ENCODE results near the gene DENND5B.
"Not testable (repeated sequence)": the region's sequence is repeated elsewhere in the genome, so short reads cannot be mapped to it uniquely, and the experiment has no call there.

Gene DENND5B

DNA sequence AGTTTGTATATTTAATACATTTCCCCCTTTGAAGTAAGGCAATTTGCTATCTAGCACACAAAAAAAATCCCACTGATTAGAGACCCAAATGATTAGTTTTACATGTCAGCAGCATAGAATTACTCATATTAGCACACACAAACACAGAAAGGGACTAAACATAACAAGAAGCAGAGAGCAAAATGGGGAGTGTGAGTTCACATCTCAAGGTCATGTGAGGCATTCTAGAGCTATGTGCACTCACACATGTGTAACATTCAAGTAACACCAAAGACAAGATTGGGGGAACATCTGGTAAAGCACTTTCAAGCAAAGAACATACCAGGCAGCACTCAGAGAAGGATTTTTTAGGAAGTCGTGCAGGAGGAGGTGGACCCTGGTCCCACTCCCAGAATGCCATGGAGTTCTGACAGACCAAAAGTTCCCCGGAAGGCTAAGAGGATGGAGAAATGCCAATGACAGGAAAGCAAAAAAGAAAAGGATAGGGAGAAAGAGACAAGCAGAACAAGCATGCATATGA lies 159.2 kb downstream of the DENND5B start:
- Mint-ChIP-seq H3K4me1 (no peaks in the 10 kb centered on the region), H3K27ac (no peak overlapping the region), H3K36me3 (no peaks in the 10 kb centered on the region), H3K27me3 (peaks cover 4% of the 10 kb centered on the region), H3K4me3 (no peak overlapping the region), H3K9me3 (no peaks in the 10 kb centered on the region)

DNA sequence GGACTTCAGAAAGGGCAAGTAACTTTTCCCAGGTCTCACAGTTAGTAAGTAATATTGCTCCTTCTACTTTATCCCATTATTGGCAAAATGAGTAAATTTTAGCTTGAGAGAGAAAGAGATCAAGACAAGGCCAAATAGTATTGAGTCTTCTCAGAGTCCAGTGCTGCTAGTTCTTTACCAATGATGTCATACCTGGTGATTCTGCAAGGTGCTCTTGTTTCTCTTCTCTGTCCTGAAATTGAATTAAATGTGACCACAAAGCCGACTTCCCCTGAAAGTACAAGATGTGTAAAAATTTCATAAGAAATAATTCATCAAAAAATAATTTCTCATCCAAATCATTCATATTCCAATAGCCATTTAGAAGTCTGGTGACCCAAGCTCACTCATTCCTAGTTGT lies 167.5 kb downstream of the DENND5B start:
- no peaks in the 10 kb centered on the region for H3K9me3 Mint-ChIP-seq
- no peaks in the 10 kb centered on the region for H3K36me3 Mint-ChIP-seq
- no peak overlapping the region for H3K27ac Mint-ChIP-seq
- H3K4me3 Mint-ChIP-seq, result no peak overlapping the region
- H3K27me3 Mint-ChIP-seq, result no peaks in the 10 kb centered on the region
- H3K4me1 Mint-ChIP-seq, result no peaks in the 10 kb centered on the region

DNA sequence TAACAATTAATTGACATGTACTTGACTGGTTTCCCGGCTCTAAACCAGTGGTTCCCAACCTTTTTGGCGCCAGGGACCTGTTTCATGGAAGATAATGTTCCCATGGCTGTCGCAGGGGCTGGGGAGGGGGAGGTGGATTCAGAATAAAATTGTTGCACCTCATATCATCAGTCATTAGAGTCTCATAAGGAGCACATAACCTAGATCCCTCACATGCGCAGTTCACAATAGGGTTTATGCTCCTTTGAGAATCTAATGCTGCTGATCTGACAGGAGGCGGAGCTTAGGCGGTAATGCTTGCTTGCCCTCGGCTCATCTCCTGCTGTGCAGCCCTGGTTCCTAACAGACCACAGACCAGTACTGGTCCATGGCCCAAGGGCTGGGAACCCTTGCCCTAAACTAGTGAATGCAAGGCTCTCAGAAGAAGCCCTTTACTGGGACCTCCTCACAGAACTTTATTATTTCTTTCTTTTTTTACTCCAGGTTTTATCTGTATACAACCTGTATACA lies 178.6 kb downstream of the DENND5B start:
- no peaks in the 10 kb centered on the region for H3K9me3 Mint-ChIP-seq
- no peaks in the 10 kb centered on the region for H3K4me1 Mint-ChIP-seq
- H3K27me3 Mint-ChIP-seq, result no peaks in the 10 kb centered on the region
- no peak overlapping the region for H3K4me3 Mint-ChIP-seq
- H3K36me3 Mint-ChIP-seq, result no peaks in the 10 kb centered on the region
- H3K27ac Mint-ChIP-seq, result no peak overlapping the region

DNA sequence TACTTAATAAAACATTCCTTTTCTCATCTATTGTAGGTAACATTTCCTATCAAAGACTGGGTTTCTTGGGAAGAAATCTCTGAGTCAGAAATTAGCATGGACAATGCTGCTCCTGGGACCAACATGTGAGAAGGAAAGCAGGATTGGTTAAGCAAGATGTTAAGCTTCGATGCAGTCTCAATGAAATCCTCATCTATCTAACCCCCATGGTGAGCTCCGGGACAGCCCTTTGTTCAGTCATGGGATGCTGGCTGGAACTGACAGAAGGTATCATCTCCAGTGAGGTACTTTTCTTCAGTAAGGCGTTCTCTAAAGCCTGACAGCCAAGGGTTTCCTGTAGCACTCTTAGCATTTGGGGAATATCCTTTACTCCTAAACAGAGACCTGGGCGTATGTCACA lies 182.2 kb downstream of the DENND5B start:
- H3K9me3 Mint-ChIP-seq, result no peaks in the 10 kb centered on the region
- no peaks in the 10 kb centered on the region for H3K27me3 Mint-ChIP-seq
- no peaks in the 10 kb centered on the region for H3K4me1 Mint-ChIP-seq
- no peaks in the 10 kb centered on the region for H3K36me3 Mint-ChIP-seq
- no peak overlapping the region for H3K27ac Mint-ChIP-seq
- no peak overlapping the region for H3K4me3 Mint-ChIP-seq

DNA sequence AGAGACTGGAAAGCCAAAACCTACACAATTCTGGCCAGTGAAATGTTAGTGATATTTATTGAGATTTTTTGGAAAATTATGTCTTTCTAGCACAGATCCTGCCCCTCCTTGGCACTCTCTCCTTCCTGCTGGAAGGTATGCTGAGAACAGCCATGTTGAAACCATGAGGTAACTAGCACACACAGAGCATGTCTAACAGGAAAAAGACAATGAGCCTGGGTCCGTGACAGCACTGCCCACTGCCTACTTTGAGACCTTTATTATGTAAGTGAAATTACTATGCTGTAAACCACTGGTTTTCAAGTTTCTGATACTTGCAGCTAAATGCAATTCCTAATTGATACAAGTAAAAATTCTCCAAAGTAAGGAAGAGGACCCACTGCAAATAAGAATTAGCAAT lies 183.4 kb downstream of the DENND5B start:
- Mint-ChIP-seq H3K4me1 (no peaks in the 10 kb centered on the region), H3K36me3 (no peaks in the 10 kb centered on the region), H3K27ac (no peak overlapping the region), H3K9me3 (no peaks in the 10 kb centered on the region), H3K4me3 (no peak overlapping the region), H3K27me3 (no peaks in the 10 kb centered on the region)

DNA sequence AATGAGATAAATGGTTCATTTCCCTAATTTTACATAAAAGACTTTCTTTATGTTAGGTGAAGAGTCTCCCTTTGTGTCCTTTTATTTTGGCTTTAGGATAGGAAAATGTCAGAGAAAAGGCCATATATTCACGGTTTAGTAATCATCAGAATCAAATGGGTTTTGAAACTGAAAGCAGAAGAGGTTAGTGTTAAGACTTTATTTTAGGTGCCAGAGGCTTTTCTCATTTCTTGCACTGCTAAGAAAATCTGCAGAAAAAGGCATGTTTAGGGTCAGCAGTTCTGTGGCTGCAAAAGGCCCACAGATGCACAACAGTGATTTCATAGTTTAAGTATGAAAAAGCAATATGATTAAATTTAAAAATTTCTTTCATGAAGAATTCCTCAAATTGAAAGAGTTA lies 184.6 kb downstream of the DENND5B start:
- Mint-ChIP-seq H3K4me3 (no peak overlapping the region), H3K36me3 (no peaks in the 10 kb centered on the region), H3K4me1 (no peaks in the 10 kb centered on the region), H3K27me3 (no peaks in the 10 kb centered on the region), H3K27ac (no peak overlapping the region), H3K9me3 (no peaks in the 10 kb centered on the region)

DNA sequence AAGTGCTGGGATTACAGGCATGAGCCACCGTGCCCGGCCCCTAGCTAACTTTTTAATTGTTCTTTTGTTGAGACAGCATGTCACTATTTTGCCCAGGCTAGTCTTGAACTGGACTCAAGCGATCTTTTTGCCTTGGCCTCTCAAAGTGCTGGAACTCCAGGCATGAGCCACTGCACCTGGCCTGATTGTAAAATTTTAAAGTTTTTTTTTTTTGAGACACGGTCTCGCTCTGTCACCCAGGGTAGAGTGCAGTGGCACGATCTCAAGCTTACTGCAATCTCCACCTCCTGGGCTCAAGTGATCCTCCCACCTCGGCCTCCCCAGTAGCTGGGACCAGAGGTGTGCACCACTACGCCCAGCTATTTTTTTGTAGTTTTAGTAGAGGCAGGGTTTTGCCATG lies 185.9 kb downstream of the DENND5B start:
- no peaks in the 10 kb centered on the region for H3K9me3 Mint-ChIP-seq
- no peaks in the 10 kb centered on the region for H3K27me3 Mint-ChIP-seq
- H3K4me3 Mint-ChIP-seq, result no peak overlapping the region
- H3K27ac Mint-ChIP-seq, result no peak overlapping the region
- H3K36me3 Mint-ChIP-seq, result no peaks in the 10 kb centered on the region
- no peaks in the 10 kb centered on the region for H3K4me1 Mint-ChIP-seq

DNA sequence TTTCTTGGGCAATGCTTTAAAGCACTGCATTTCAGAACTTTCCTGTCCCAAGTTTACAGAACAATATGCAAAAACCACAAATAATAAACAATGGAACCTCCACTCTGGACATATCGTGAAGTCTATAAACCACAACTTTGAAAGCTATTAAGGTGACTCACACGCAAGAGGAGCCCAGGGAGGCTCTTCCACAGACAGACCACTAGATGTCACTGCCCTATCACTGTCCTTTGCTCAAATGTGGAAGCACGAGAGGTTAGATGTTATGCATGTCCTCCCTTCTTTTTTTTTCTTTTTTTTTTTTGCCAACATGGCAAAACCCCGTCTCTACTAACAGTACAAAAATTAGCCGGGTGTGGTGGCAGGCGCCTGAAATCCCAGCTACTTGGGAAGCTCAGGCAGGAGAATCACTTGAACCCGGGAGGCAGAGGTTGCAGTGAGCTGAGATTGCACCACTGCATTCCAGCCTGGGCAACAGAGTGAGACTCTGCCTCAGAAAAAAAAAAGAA lies 187.8 kb downstream of the DENND5B start:
- H3K9me3 Mint-ChIP-seq, H3K27ac Mint-ChIP-seq, H3K4me1 Mint-ChIP-seq, H3K4me3 Mint-ChIP-seq, H3K27me3 Mint-ChIP-seq, H3K36me3 Mint-ChIP-seq: not testable (repeated sequence)

DNA sequence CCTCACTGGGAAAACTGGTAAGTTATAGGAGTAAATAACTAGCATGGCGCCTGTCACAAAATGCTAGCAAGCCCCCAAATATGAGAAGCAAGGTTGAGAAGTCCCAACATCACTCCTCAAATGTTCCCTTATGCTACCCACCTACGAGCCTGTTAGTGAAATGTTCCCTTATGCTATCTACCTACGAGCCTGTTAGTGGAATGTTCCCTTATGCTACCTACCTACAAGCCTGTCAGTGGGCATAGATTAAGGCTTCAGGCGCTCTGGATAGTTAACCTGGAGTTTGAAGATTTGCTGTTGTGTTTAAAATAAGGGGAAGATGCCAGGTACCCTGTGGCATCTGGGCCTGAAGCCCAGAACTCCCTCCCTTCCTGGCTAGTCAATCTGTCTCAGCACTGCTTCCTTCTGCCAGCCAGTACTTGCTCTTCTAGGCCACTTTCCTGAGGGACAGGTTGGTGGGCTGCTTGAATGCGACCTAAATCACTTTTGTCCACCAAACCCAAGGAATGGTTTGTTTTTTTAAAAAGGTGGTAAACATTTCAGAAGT lies 197.9 kb downstream of the DENND5B start:
- H3K27ac Mint-ChIP-seq, result no peak overlapping the region
- no peaks in the 10 kb centered on the region for H3K27me3 Mint-ChIP-seq
- H3K4me3 Mint-ChIP-seq, result no peak overlapping the region
- H3K4me1 Mint-ChIP-seq, result no peaks in the 10 kb centered on the region
- H3K36me3 Mint-ChIP-seq, result no peaks in the 10 kb centered on the region
- H3K9me3 Mint-ChIP-seq, result no peaks in the 10 kb centered on the region

DNA sequence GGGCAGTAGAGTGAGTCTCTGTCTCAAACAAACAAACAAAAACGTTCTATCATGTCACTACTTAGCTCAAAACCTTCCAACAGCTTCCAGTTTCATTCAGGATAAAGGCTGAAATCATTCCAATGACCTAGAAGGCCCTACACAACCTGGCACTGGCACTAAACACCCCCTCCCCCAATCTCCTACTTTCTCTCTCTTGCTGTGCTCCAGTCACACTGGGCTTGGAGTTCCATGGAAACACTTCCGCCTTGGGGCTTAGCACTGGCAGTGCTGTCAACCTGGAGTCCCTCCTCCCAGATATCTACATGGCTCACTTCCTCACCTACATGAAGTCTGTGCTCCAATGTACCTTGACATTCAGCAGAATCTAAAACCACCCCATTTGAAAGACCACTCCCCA lies 199.9 kb downstream of the DENND5B start:
- H3K4me1 Mint-ChIP-seq, result no peaks in the 10 kb centered on the region
- no peak overlapping the region for H3K4me3 Mint-ChIP-seq
- H3K36me3 Mint-ChIP-seq, result no peaks in the 10 kb centered on the region
- no peak overlapping the region for H3K27ac Mint-ChIP-seq
- no peaks in the 10 kb centered on the region for H3K9me3 Mint-ChIP-seq
- H3K27me3 Mint-ChIP-seq, result no peaks in the 10 kb centered on the region

DNA sequence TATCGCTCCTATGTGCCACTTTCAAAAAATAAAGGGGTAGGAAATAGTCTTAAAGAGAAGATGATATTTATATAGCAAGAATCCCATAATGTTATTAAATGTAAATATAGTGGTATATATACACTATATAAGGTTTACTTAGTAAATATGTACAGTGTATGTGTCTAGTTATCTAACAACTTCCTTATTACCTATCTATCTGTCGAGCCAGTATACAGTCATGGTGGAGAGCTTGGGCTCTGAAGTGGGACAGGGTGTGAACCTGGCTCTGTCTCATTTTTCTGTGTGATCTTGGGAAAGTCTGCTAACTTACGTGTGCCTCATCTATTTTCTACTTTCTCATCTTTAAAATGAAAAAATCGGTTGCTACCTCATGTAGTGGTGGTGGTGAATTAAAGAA lies 202.2 kb downstream of the DENND5B start:
- no peaks in the 10 kb centered on the region for H3K36me3 Mint-ChIP-seq

DNA sequence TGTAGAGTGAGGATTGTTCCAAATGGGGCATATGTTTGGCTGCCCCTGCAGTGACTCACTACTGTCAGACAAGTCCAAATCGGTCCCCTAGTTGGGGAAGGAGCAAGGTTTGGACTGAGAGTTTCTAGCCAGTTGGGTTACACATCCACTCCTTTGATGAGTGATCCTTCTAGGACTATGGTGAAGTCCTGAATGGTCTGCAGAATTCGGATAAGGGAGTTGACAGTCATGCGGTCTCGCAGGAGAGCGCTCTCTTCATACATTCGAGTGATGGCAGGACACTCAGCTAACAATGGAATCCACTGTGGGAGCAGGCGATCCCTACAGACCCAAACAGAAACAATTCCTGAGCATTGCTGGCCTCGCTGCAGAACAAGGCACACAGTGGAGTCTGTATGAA lies 203.5 kb downstream of the DENND5B start:
- no peak overlapping the region for H3K27ac Mint-ChIP-seq
- H3K27me3 Mint-ChIP-seq, result peaks cover 2% of the 10 kb centered on the region
- H3K36me3 Mint-ChIP-seq, result no peaks in the 10 kb centered on the region
- H3K4me3 Mint-ChIP-seq, result no peak overlapping the region
- H3K9me3 Mint-ChIP-seq, result no peaks in the 10 kb centered on the region
- no peaks in the 10 kb centered on the region for H3K4me1 Mint-ChIP-seq

More for the DNA sequence above, 202.2 kb downstream of the DENND5B start:
- no peak overlapping the region for H3K27ac Mint-ChIP-seq
- H3K27me3 Mint-ChIP-seq, result peaks cover 2% of the 10 kb centered on the region
- no peaks in the 10 kb centered on the region for H3K4me1 Mint-ChIP-seq
- H3K4me3 Mint-ChIP-seq, result no peak overlapping the region
- H3K9me3 Mint-ChIP-seq, result no peaks in the 10 kb centered on the region

DNA sequence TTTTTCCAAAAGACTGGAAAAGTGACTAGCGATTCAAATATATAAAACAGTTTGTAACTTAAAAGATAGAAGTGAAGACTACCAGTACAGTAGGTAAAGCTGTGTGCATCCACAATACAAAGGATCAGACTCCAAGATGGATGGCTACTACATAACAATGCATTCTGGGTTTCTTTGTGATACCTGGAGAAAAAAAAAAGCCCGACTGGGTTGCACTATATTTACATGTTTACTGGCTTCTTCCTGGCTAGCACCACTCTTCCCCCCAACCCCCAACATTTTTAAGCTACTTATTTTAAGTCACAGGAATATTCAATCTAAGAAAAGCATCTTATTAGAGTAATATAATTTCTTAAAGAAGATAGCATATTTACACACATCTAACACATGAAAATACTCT lies 203.9 kb downstream of the DENND5B start:
- no peaks in the 10 kb centered on the region for H3K4me1 Mint-ChIP-seq
- H3K27me3 Mint-ChIP-seq, result peaks cover 2% of the 10 kb centered on the region
- H3K9me3 Mint-ChIP-seq, result no peaks in the 10 kb centered on the region
- no peak overlapping the region for H3K27ac Mint-ChIP-seq
- H3K4me3 Mint-ChIP-seq, result no peak overlapping the region
- no peaks in the 10 kb centered on the region for H3K36me3 Mint-ChIP-seq

DNA sequence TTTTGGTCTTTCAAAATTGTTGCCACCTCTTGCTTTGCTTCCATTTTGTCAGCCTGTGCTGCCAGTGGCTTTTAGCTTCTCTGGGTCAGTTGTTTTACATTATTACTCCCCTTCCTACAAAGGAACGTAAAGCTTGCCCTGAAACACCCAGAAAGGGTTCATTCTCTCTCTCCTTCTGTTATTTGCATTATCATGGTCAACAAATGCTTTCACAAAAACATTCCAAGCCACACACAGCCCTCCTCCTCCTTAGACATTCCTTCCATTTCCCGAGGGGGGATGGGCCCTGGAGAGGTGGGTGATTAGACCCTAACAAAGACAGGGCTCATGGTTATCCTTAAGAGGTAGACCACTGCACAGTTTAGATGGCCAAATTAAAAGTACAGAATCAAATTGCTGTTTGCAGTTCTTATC lies 204.6 kb downstream of the DENND5B start:
- Mint-ChIP-seq H3K4me3 (no peak overlapping the region), H3K4me1 (no peaks in the 10 kb centered on the region), H3K36me3 (no peaks in the 10 kb centered on the region), H3K27ac (no peak overlapping the region), H3K27me3 (peaks cover 2% of the 10 kb centered on the region), H3K9me3 (no peaks in the 10 kb centered on the region)

DNA sequence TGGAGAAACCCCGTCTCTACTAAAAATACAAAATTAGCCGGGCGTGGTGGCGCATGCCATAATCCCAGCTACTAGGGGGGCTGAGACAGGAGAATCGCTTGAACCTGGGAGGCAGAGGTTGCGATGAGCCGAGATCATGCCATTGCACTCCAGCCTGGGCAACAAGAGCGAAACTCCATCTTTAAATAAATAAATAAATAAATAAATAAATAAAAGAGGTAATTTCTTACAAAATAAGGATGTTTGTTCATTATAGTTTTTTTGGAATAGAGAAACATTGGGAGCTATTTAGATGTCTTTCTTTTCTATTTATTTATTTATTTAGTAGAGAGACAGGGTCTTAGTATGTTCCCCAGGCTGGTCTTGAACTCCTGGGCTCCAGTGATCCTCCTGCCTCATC lies 213.7 kb downstream of the DENND5B start:
- not testable (repeated sequence) for H3K4me3 Mint-ChIP-seq, H3K27me3 Mint-ChIP-seq, H3K9me3 Mint-ChIP-seq, H3K4me1 Mint-ChIP-seq, H3K36me3 Mint-ChIP-seq, H3K27ac Mint-ChIP-seq

DNA sequence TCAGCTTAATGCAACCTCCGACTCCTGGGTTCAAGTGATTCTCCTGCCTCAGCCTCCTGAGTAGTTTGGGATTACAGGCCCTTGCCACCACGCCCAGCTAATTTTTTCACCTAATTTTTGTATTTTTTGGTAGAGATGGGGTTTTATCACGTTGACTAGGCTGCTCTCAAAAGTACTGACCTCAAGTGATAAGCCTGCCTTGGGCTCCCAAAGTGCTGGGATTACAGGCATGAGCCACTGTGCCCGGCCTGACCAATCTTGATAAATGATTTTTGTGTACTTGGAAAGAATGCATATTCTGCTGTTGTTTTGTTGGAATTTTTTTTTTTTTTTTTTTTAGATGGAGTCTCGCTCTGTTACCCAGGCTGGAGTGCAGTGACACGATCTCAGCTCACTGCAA lies 215.5 kb downstream of the DENND5B start:
- not testable (repeated sequence) for H3K4me1 Mint-ChIP-seq, H3K27me3 Mint-ChIP-seq, H3K4me3 Mint-ChIP-seq, H3K36me3 Mint-ChIP-seq, H3K9me3 Mint-ChIP-seq, H3K27ac Mint-ChIP-seq

DNA sequence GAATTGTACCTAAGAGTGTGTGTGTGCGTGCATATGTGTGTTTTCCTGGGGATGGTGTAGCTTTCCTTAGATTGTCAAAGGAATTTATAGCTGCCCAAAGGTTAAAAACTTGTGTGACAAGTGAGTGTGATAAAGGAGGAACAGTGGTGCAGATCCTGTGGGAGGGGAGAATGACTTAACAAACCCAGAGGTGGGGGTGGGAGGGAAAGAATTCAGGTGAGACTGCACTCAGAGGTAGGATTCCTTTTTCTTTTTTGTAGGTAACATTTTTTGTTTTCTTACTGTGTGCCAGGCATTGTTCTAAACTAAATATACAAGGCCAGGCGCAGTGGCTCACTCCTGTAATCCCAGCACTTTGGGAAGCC lies 219.7 kb downstream of the DENND5B start:
- no peak overlapping the region for H3K4me3 Mint-ChIP-seq

More for the DNA sequence above, 219.7 kb downstream of the DENND5B start:
- H3K27ac Mint-ChIP-seq, result no peak overlapping the region
- H3K9me3 Mint-ChIP-seq, result no peaks in the 10 kb centered on the region
- H3K36me3 Mint-ChIP-seq, result no peaks in the 10 kb centered on the region
- no peaks in the 10 kb centered on the region for H3K4me1 Mint-ChIP-seq
- no peaks in the 10 kb centered on the region for H3K27me3 Mint-ChIP-seq
